ENCODE data around the gene CASP2.

GRCh38 chr7:143261901-143262300, 26.2 kb upstream of the CASP2 start:
- TF ChIP-seq, protein P1, sequence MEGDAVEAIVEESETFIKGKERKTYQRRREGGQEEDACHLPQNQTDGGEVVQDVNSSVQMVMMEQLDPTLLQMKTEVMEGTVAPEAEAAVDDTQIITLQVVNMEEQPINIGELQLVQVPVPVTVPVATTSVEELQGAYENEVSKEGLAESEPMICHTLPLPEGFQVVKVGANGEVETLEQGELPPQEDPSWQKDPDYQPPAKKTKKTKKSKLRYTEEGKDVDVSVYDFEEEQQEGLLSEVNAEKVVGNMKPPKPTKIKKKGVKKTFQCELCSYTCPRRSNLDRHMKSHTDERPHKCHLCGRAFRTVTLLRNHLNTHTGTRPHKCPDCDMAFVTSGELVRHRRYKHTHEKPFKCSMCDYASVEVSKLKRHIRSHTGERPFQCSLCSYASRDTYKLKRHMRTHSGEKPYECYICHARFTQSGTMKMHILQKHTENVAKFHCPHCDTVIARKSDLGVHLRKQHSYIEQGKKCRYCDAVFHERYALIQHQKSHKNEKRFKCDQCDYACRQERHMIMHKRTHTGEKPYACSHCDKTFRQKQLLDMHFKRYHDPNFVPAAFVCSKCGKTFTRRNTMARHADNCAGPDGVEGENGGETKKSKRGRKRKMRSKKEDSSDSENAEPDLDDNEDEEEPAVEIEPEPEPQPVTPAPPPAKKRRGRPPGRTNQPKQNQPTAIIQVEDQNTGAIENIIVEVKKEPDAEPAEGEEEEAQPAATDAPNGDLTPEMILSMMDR (IDR thresholded peaks at IDR 0.05) = no peak
- TF ChIP-seq POLR2A (IDR thresholded peaks at IDR 0.05) (no peak), POLR2AphosphoS5 (IDR thresholded peaks at IDR 0.05) (no peak)
